GM12878 (cell line): ENCODE measurements around the gene SMPDL3A. TPM values are rescaled to one million over a fixed set of nuclear protein-coding genes. Genes with fewer than 3 reads are reported as not detected.

Experiments
- ATAC-seq: fragments of 200-7000 bp; cut with Tn5 transposase; 3 replicates; pipeline ENCODE4 v1.9.1; 2020; ENCODE audit warnings: mild to moderate bottlenecking, moderate library complexity
- BruUV-seq: library from RNA; stranded (reverse); fragments of 400-500 nt; replicated peaks from 2 replicates; lab custom pipeline; 2021; lab: Mats Ljungman, UMichigan
- CTCF ChIA-PET: fragments of 300-600 bp; sonication (Branson Sonifier 250); formaldehyde crosslinking; extraction: SDS; loops from one replicate; lab custom pipeline; 2021; ENCODE audit warnings: inconsistent platforms; lab: Yijun Ruan, JAX
- POLR2A ChIA-PET: fragments of 350-600 bp; formaldehyde crosslinking; extraction: SDS; loops from one replicate; lab custom pipeline; 2021; ENCODE audit warnings: inconsistent platforms; lab: Charles Lee
- RAD21 ChIA-PET: fragments of 300-600 bp; sonication (Branson Sonifier 250); formaldehyde crosslinking; loops from one replicate; lab custom pipeline; 2023; ENCODE audit warnings: antibody characterized with exemption; ENCODE audit not compliant: unreplicated experiment; lab: Charles Lee
- SMC1A ChIA-PET: fragments of 300-600 bp; sonication (Branson Sonifier 250); formaldehyde crosslinking; loops from one replicate; lab custom pipeline; 2023; ENCODE audit not compliant: unreplicated experiment, uncharacterized antibody; lab: Charles Lee
- DNase-seq: peaks from one replicate; pipeline ENCODE4 v3.0.0-alpha.2; 2011; ENCODE audit warnings: low read depth, low spot score
- FAIRE-seq: peaks from 3 replicates; lab custom pipeline; 2011; peaks lifted over from hg19 to GRCh38; lab: Jason Lieb, UNC
- H2AFZ ChIP-seq: 2 replicates; pipeline ENCODE4 v1.6.0; 2011; ENCODE audit warnings: low read depth, low read length, control low read depth; ENCODE audit not compliant: control insufficient read depth
- H3K27ac ChIP-seq: 2 replicates; pipeline ENCODE4 v1.5.1; 2011; ENCODE audit warnings: control low read depth; ENCODE audit not compliant: control insufficient read depth, insufficient read depth
- H3K27me3 ChIP-seq, 2 experiments: replicated peaks in 1 of 2; 2 replicates each; pipeline versions ENCODE4 v1.6.0 to v1.6.1; 2011; ENCODE audit warnings: low read length in 1 of 2; ENCODE audit not compliant: control insufficient read depth in 2 of 2, insufficient read depth in 2 of 2
- H3K36me3 ChIP-seq, 2 experiments: 2 replicates each; pipeline ENCODE4 v1.5.1; 2011; ENCODE audit warnings: low read length in 1 of 2; ENCODE audit not compliant: control insufficient read depth in 2 of 2, insufficient read depth in 2 of 2
- H3K4me1 ChIP-seq: 2 replicates; pipeline ENCODE4 v1.6.1; 2011; ENCODE audit warnings: mild to moderate bottlenecking, low read length, moderate library complexity, mixed read lengths; ENCODE audit not compliant: control insufficient read depth, insufficient read depth
- H3K4me2 ChIP-seq: 2 replicates; pipeline ENCODE4 v1.6.0; 2011; ENCODE audit warnings: control low read depth; ENCODE audit not compliant: control insufficient read depth, insufficient read depth
- H3K4me3 ChIP-seq: fragments of 200-600 bp; sonication (generic); 2 replicates; pipeline ENCODE4 v1.5.1; 2016
- H3K79me2 ChIP-seq: 2 replicates; pipeline ENCODE4 v1.6.0; 2011; ENCODE audit warnings: low read length; ENCODE audit not compliant: control insufficient read depth, insufficient read depth
- H3K9ac ChIP-seq: 2 replicates; pipeline ENCODE4 v1.8.0; 2011; ENCODE audit warnings: low read length, control low read depth, mixed read lengths; ENCODE audit not compliant: control insufficient read depth, insufficient read depth
- H3K9me3 ChIP-seq: replicated peaks from 3 replicates; pipeline ENCODE4 v1.5.1; 2011; ENCODE audit warnings: mild to moderate bottlenecking, low read length; ENCODE audit not compliant: control insufficient read depth, insufficient read depth
- H4K20me1 ChIP-seq: 2 replicates; pipeline ENCODE4 v1.6.0; 2011; ENCODE audit not compliant: control insufficient read depth, insufficient read depth
- BCL3 ChIP-seq: IDR thresholded peaks from 2 replicates; pipeline ENCODE4 v1.6.1; 2011; ENCODE audit warnings: borderline replicate concordance, low read depth, mild to moderate bottlenecking, moderate library complexity, low read length; ENCODE audit not compliant: insufficient read depth, poor library complexity, severe bottlenecking
- IKZF2 ChIP-seq, 2 experiments: fragments of 450-650 bp; IDR thresholded peaks; 2 replicates each; pipeline ENCODE4 v1.6.1; 2017; ENCODE audit warnings: mild to moderate bottlenecking in 2 of 2, moderate library complexity in 2 of 2
- NFYB ChIP-seq: IDR thresholded peaks from 2 replicates; pipeline ENCODE4 v1.6.1; 2011; ENCODE audit warnings: low read depth, mild to moderate bottlenecking, low read length, improper control_type of control experiment, moderate library complexity; ENCODE audit not compliant: insufficient read depth
- POLR2AphosphoS2 ChIP-seq: IDR thresholded peaks from 2 replicates; pipeline ENCODE4 v1.6.1; 2011; ENCODE audit warnings: low read depth, mild to moderate bottlenecking, low read length, improper control_type of control experiment, moderate library complexity
- PRDM15 ChIP-seq: fragments of 450-650 bp; formaldehyde crosslinking; IDR thresholded peaks from 2 replicates; pipeline ENCODE4 v1.4.0; 2020; ENCODE audit warnings: mild to moderate bottlenecking, moderate library complexity
- RCOR1 ChIP-seq: conservative IDR thresholded peaks from 2 replicates; pipeline ENCODE4 v1.6.1; 2012; ENCODE audit warnings: low read depth, low read length, improper control_type of control experiment
- SREBF2 ChIP-seq: IDR thresholded peaks from 2 replicates; pipeline ENCODE4 v1.6.1; 2012; ENCODE audit warnings: mild to moderate bottlenecking, low read length
- TCF3 ChIP-seq: IDR thresholded peaks from 2 replicates; pipeline ENCODE4 v1.6.1; 2012; ENCODE audit warnings: low read depth, mild to moderate bottlenecking, low read length, borderline replicate concordance; ENCODE audit not compliant: insufficient read depth
- USF1 ChIP-seq: IDR thresholded peaks from 2 replicates; pipeline ENCODE4 v1.6.1; 2011; ENCODE audit warnings: borderline replicate concordance, low read depth, mild to moderate bottlenecking, moderate library complexity, mixed read lengths, low read length; ENCODE audit not compliant: insufficient read depth; ENCODE audit errors: extremely low read length
- YY1 ChIP-seq: IDR thresholded peaks from 2 replicates; pipeline ENCODE4 v1.6.1; 2011; ENCODE audit warnings: low read depth, mild to moderate bottlenecking, low read length
- WGBS: methylation state at CpG from one replicate; pipeline ENCODE4 v1.1.6; 2016; ENCODE audit warnings: low lambda C conversion rate; ENCODE audit not compliant: insufficient replicate concordance, insufficient coverage; ENCODE audit errors: missing lambda C conversion rate; 5-methylcytosine and 5-hydroxymethylcytosine counted together
- in situ Hi-C: fragments of 300-500 bp; cut with MboI; formaldehyde crosslinking; loops from 9 replicates; pipeline ENCODE4 v1.14.3; 2018; ENCODE audit warnings: mixed read lengths
- intact Hi-C: fragments of 100-400 bp; cut with micrococcal nuclease; formaldehyde crosslinking; loops from one replicate; pipeline ENCODE4 v1.14.2; 2022; ENCODE audit not compliant: unreplicated experiment
- polyA plus RNA-seq, 11 experiments: library from polyadenylated mRNA; depleted of rRNA in 4 of 11; unstranded in 6 of 11; stranded (reverse) in 5 of 11; fragments of >200 nt; fragmentation: Nextera tagmentation in 4 of 11; fragmentation: Illumina TruSeq in 1 of 11; extraction: Ambion mirVana in 4 of 11; extraction: Trizol in 1 of 11; gene quantifications; 1 replicate in 1 of 11; 2 replicates in 10 of 11; pipeline versions ENCODE4 v1.2.1 to v1.2.3, GENCODE V29; 2011 to 2016; ENCODE audit warnings: inconsistent platforms in 2 of 11, missing spikeins in 2 of 11, low read depth in 1 of 11
- total RNA-seq, 4 experiments: library from RNA; depleted of rRNA in 3 of 4; stranded (reverse); fragments of >200 nt in 3 of 4; fragmentation: Illumina TruSeq in 1 of 4; extraction: Trizol in 1 of 4; gene quantifications; 2 replicates each; pipeline versions ENCODE4 v1.2.1 to v1.2.3, GENCODE V29; 2013 to 2021
- TF ChIP-seq, protein P1 (sequence below): IDR thresholded peaks from 2 replicates; pipeline ENCODE4 v1.6.1; 2012; ENCODE audit warnings: mild to moderate bottlenecking, low read depth, low read length

Gene SMPDL3A
- total and polyA plus RNA-seq, 10 of the 15 experiments (the other 5 are each of a cell fraction or from before 2014, with no cell fraction given): 0.05 to 0.91 (median 0.09) TPM; not detected in 3

DNA sequence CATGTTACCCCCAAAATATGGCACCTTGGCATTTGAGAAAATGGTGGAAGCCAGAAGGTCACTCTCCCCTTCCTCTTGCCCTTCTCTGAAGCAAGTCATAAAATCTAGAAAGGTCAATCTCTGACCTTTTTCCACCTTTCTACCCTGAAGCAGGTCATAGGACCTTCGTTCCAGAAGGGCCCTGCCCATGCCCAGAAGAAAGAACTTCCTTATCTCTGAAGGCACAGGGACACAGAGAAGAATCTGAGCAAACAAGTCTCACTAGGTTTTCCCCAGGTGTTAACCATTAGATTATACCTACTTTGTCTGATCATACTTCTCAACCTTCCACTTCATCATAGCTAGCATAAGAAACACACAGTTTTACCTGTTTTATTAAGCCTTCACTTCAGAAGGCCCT lies 42.5 kb downstream of the SMPDL3A start:
- H3K27ac ChIP-seq: no peak overlapping the region
- 0% methylated on average over 1 of the region's 1 CpG for WGBS
- H3K4me3 ChIP-seq: no peak overlapping the region
- ChIA-PET CTCF (interaction anchor here (1.2 to 3.1 kb wide), 8 partner anchors 8 to 340 kb away, joined by 3 to 21 read pairs (median 4); no protein-coding TSS in a partner anchor), RAD21 (interaction anchor here (1.1 to 1.2 kb wide), 4 partner anchors 11 to 104 kb away, joined by 3 to 5 read pairs (median 4); no protein-coding TSS in a partner anchor), POLR2A (interaction anchor here (1.1 kb wide), 1 partner anchor 91 kb away, joined by 3 read pairs; no protein-coding TSS in a partner anchor), SMC1A (interaction anchor here (0.7 to 4.6 kb wide), 11 partner anchors 12 to 100 kb away, joined by 3 to 23 read pairs (median 4); partner anchors contain the start of gene SMPDL3A)
- H4K20me1 ChIP-seq: no peaks in the 10 kb centered on the region
- ATAC-seq (no peak), FAIRE-seq (no peak), DNase-seq (no peak)
- intact Hi-C loops: no loop called here
- no peak overlapping the region for H3K4me2 ChIP-seq
- H3K9me3 ChIP-seq: no peaks in the 10 kb centered on the region
- 0 out of 4 replicates have a peak, but pooled peaks cover 0 to 3% of the 10 kb centered on the region in 2 experiments for H3K27me3 ChIP-seq
- no peak overlapping the region for H3K9ac ChIP-seq
- no peaks in the 10 kb centered on the region for H3K4me1 ChIP-seq
- no peak overlapping the region for H2AFZ ChIP-seq
- no peaks in the 10 kb centered on the region for H3K79me2 ChIP-seq
- in situ Hi-C loops: no loop called here
- H3K36me3 ChIP-seq: no peaks in the 10 kb centered on the region
- BruUV-seq: no TSS peak
- TF ChIP-seq SREBF2: no peak
- TF ChIP-seq NFYB: no peak
- TF ChIP-seq YY1: no peak
- TF ChIP-seq PRDM15 (CRISPR knock-in tag): no peak
- no peak for TF ChIP-seq BCL3
- TF ChIP-seq TCF3: no peak
- TF ChIP-seq IKZF2 (IDR thresholded peaks at IDR 0.05): no peak
- TF ChIP-seq, protein P1, sequence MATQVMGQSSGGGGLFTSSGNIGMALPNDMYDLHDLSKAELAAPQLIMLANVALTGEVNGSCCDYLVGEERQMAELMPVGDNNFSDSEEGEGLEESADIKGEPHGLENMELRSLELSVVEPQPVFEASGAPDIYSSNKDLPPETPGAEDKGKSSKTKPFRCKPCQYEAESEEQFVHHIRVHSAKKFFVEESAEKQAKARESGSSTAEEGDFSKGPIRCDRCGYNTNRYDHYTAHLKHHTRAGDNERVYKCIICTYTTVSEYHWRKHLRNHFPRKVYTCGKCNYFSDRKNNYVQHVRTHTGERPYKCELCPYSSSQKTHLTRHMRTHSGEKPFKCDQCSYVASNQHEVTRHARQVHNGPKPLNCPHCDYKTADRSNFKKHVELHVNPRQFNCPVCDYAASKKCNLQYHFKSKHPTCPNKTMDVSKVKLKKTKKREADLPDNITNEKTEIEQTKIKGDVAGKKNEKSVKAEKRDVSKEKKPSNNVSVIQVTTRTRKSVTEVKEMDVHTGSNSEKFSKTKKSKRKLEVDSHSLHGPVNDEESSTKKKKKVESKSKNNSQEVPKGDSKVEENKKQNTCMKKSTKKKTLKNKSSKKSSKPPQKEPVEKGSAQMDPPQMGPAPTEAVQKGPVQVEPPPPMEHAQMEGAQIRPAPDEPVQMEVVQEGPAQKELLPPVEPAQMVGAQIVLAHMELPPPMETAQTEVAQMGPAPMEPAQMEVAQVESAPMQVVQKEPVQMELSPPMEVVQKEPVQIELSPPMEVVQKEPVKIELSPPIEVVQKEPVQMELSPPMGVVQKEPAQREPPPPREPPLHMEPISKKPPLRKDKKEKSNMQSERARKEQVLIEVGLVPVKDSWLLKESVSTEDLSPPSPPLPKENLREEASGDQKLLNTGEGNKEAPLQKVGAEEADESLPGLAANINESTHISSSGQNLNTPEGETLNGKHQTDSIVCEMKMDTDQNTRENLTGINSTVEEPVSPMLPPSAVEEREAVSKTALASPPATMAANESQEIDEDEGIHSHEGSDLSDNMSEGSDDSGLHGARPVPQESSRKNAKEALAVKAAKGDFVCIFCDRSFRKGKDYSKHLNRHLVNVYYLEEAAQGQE: no peak
- TF ChIP-seq USF1: no peak
- TF ChIP-seq POLR2AphosphoS2: no peak
- TF ChIP-seq RCOR1: no peak
